GM12865 (cell line): Measurements from ENCODE around the gene FKBP2.

Source experiments
- DNase-seq: peaks from one replicate; pipeline ENCODE4 v3.0.0; 2010; ENCODE audit warnings: low read depth
- H3K4me3 ChIP-seq: 2 replicates; pipeline ENCODE4 v1.5.1; 2011; ENCODE audit warnings: mild to moderate bottlenecking, low read depth, low read length, control low read depth
- TF ChIP-seq, protein P1 (sequence below): IDR thresholded peaks from 2 replicates; pipeline ENCODE4 v1.5.1; 2011; ENCODE audit warnings: low read length, control low read depth, low read depth, inconsistent platforms; ENCODE audit not compliant: insufficient read depth; ENCODE audit errors: missing control alignments

The FKBP2 gene

DNA sequence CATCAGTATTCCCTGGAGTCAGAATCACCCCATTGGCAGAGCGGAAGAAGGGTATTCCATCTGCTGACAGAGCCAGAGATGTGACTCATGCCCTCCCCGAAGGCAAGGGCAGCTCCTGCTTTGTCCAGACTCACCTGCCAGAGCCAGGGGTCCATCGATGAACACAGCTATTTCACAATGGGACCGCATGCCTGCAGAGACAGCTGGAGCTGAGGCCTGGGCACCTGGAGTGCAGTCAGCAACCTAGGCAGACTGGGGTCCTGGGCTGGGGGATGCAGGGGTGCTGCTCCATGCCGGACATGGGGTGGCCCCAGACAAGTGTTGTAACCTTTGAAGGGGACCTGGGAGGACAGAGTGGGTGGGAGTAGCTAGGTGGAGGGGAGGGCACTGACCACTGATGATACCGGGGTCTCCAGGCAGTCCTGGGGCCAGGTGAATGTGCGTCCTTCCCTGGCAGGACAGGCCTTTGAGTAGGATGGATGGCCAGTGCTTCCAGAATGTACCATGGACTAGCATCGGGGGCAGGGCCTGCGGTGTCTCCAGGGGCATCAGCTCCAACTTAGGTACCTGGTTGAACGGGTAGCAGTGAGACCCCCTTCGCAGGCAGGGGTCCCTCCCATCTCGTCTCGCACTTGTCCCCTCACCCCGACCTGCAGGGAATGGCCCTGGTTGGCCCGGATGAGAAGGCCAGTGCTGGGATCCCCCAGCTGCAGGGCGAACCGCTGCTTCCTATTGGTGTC is 16.6 kb upstream of the FKBP2 start:
- DNase-seq, result no peak
- H3K4me3 ChIP-seq, result peak overlapping the region; percentile 94
- TF ChIP-seq, protein P1, sequence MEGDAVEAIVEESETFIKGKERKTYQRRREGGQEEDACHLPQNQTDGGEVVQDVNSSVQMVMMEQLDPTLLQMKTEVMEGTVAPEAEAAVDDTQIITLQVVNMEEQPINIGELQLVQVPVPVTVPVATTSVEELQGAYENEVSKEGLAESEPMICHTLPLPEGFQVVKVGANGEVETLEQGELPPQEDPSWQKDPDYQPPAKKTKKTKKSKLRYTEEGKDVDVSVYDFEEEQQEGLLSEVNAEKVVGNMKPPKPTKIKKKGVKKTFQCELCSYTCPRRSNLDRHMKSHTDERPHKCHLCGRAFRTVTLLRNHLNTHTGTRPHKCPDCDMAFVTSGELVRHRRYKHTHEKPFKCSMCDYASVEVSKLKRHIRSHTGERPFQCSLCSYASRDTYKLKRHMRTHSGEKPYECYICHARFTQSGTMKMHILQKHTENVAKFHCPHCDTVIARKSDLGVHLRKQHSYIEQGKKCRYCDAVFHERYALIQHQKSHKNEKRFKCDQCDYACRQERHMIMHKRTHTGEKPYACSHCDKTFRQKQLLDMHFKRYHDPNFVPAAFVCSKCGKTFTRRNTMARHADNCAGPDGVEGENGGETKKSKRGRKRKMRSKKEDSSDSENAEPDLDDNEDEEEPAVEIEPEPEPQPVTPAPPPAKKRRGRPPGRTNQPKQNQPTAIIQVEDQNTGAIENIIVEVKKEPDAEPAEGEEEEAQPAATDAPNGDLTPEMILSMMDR, result no peak

DNA sequence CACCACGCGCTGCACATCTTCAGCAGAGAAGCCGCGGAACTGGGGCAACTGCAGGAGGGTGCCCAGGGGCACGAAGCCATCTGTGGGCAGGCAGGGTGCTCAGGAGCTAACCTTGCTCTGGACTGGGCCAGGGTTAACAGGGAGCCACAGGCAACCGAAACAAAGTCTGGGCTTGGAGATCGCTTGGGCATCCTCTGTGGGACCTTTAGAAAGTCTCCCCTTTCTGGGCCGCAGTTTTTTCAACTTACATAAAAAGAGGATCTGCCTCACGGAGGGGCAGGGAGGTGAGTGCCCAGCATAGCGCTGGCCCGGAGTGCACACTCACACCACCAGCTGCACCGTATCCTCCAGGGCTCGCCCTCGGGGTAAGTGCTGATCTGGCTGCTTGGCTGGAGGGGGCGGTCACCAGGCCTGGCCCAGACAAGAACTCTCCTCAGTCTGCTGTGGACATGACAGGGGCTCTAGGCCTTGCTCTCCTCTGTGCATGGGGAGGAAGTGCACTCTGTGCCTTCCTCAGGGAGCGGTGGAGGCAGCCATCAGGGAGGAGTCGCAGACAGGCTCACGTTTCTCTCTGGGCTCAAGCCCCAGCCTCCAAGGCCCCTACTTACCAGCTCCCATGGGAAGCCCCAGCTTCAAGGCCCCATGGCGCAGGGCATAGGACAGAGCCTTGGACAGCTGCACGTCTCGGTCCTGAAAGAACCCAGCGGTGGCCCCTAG is 15.8 kb upstream of the FKBP2 start:
- TF ChIP-seq, protein P1, result no peak
- H3K4me3 ChIP-seq, result peak overlapping the region; percentile 94
- DNase-seq, result peak; percentile 37

DNA sequence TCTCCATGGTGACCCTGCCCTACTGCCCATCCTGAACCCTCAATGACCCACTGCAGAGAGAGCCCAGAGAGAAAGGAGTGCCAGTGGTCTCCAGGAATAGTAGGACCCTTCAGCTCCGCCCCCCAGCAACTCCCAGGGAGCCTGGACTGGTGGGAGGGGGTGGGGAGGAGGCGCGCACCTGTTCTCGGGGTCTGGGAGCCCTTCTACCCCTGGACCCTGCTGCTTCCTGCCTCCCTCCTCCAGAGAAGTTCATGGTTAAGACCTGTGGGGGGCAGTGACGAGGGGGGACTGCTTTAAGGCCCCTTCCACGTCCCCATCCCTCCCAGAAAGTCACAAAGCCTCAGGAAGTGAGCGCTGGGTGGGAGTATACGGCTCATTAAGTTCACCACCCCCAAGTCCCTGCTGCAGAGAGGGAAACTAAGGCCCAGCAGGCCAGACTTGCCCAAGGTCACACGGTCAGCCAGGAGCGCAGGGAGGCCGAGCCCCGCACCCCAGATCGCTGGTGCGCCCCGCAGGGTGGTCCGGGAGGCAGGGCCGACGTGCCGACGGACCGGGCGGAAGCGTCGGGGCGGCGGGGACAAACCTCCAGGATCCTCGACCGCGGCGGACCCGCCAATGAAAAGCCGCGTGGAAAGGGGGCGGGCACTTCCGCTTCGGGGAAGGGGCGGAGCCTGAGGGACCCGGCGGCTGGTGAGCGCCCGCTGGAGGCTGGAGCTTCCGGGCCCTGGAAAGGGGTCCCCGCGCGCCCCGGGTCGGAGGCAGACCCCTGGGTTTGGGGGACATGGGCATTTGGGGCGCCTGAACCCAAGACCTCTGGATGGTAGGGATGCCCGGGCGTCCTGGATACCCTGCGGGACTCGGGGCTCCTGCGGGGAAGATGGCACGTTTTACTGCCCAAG is 15.0 kb upstream of the FKBP2 start, which contains the start of the genes NUDT22 and TRPT1:
Gene NUDT22, plus strand, starts transcription at position 667 of the 899 bp plus-strand sequence. CDS start 379 bp downstream, outside the sequence.
Gene TRPT1, minus strand, starts transcription at position 579 of the 899 bp plus-strand sequence. Its CDS starts 326 bp downstream, at position 253.
- DNase-seq, result peak; percentile 92
- H3K4me3 ChIP-seq, result peak within 1 kb of the TSS; percentile 94
- TF ChIP-seq, protein P1, result peak; percentile 39

DNA sequence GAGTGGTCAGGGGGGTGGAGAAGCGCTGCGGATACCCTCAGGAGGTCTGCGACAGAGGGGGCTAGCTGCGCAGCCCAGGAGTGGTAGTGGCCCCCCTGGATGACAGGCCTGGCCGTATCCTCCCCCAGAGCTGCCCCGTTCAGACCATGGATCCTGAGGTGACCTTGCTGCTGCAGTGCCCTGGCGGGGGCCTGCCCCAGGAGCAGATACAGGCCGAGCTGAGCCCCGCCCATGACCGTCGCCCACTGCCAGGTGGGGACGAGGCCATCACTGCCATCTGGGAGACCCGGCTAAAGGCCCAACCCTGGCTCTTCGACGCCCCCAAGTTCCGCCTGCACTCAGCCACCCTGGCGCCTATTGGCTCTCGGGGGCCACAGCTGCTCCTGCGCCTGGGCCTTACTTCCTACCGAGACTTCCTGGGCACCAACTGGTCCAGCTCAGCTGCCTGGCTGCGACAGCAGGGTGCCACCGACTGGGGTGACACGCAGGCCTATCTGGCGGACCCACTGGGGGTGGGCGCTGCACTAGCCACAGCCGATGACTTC is 14.3 kb upstream of the FKBP2 start:
- H3K4me3 ChIP-seq, result peak overlapping the region; percentile 94
- TF ChIP-seq, protein P1, result no peak
- DNase-seq, result peak; percentile 85

DNA sequence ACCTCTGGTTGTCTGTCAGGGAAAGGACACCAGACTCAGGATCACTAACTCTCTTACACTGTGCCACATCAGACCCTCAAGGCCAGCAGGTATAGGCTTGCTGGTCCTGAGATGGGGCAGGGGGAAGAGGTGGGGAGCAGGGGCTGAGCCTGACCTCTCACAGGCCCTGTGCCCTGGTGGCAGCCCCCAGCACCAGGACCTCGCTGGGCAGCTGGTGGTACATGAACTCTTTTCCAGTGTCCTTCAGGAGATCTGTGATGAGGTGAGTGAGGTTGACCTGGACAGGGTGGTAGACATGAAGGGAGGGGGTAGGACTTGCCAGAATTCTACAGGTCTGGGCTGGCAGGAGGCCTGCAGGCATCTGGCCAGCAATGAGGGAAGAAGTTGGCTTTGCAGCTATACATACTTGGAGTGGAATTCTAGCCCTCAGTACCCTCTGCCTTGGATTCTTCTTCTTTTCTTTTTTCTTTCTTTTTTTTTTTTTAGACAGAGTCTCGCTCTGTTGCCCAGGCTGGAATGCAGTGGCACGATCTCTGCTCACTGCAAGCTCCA is 13.4 kb upstream of the FKBP2 start:
- peak overlapping the region; percentile 94 for H3K4me3 ChIP-seq
- DNase-seq, result no peak
- TF ChIP-seq, protein P1, result no peak
